ENCODE measurements around the gene STARD3. TPM values are rescaled to one million over a fixed set of nuclear protein-coding genes. Genes with fewer than 3 reads are reported as not detected.

STARD3 gene
- total and polyA plus RNA-seq, 2 donors (not counting 3 experiments of a cell fraction or from before 2014, with no cell fraction given) = 51.0 to 75.7 TPM

GRCh38 chr17:39631403-39631802 lies 5.5 kb upstream of the STARD3 start:
- FAIRE-seq = no peak
- TF ChIP-seq FOS (IDR thresholded peaks at IDR 0.05; ENCODE audit: borderline replicate concordance, insufficient read depth, low read length) (no peak), JUN (IDR thresholded peaks at IDR 0.05; ENCODE audit: borderline replicate concordance, insufficient read depth, insufficient read length, low read depth) (no peak), POLR2AphosphoS5 (IDR thresholded peaks at IDR 0.05; ENCODE audit: insufficient read depth, low read depth, low read length) (no peak), MAX (IDR thresholded peaks at IDR 0.05; ENCODE audit: insufficient read depth, insufficient read length) (no peak), GATA2 (IDR thresholded peaks at IDR 0.05; ENCODE audit: insufficient read depth, insufficient read length, low read depth, low read length) (no peak), MYC (IDR thresholded peaks at IDR 0.05; ENCODE audit: low read depth, low read length) (no peak), EZH2 (IDR thresholded peaks at IDR 0.05; ENCODE audit: borderline replicate concordance, low read depth, low read length, severe bottlenecking) (no peak), CTCF (IDR thresholded peaks at IDR 0.05; ENCODE audit: extremely low read depth in 1 of 2, insufficient read depth in 1 of 2, low read depth in 1 of 2, low read length in 2 of 2) (no peak)
- H4K20me1 ChIP-seq (replicated peaks; ENCODE audit: control insufficient read depth, extremely low read depth, insufficient read depth, low read length) = no peaks in the 10 kb centered on the region
- H3K9me1 ChIP-seq (replicated peaks; ENCODE audit: control insufficient read depth, extremely low read depth, insufficient read depth, low read length) = no peaks in the 10 kb centered on the region
- H3K27me3 ChIP-seq (ENCODE audit: control insufficient read depth in 2 of 2, insufficient read depth in 2 of 2, low read length in 2 of 2) = peaks cover 38 to 46% of the 10 kb centered on the region in 2 experiments
- no peak for DNase-seq (ENCODE audit: low read depth, low spot score)
- ChIA-PET CTCF (interaction anchor here (0.7 to 6.4 kb wide), 4 partner anchors 7 to 129 kb away, joined by 3 to 141 read pairs (median 66); no protein-coding TSS in a partner anchor), POLR2A (no interaction called here)
- H3K27ac ChIP-seq (ENCODE audit: insufficient read depth, low read depth, low read length) = no peak overlapping the region
- H3K79me2 ChIP-seq (ENCODE audit: control insufficient read depth, insufficient read depth, low read length) = no peaks in the 10 kb centered on the region
- intact Hi-C loops (cut with micrococcal nuclease) (no loop called here), dilution Hi-C loops (cut with MboI; ENCODE audit: extremely low pct_ligation_motif_present, low sequenced_read_pairs) (loop anchor here (10.0 kb wide), 1 partner anchor 113 kb away; no protein-coding TSS in a partner anchor)
- H3K4me2 ChIP-seq (ENCODE audit: insufficient read depth, low read length) = no peak overlapping the region
- H3K9ac ChIP-seq (replicated peaks; ENCODE audit: extremely low read depth, insufficient read depth, low read length) = no peak overlapping the region
- no peak overlapping the region for H3K4me3 ChIP-seq (replicated peaks in 1 of 3; ENCODE audit: insufficient read depth in 1 of 3, low read depth in 1 of 3, low read length in 3 of 3)
- no peak overlapping the region for H2AFZ ChIP-seq (ENCODE audit: low read depth, low read length)
- BruUV-seq (replicated peaks) = no TSS peak
- no peaks in the 10 kb centered on the region for H3K9me3 ChIP-seq (replicated peaks; ENCODE audit: control insufficient read depth, insufficient read depth, low read length)
- H3K36me3 ChIP-seq (ENCODE audit: control insufficient read depth in 2 of 2, extremely low read depth in 1 of 2, insufficient read depth in 2 of 2, low read length in 2 of 2) = no peaks in the 10 kb centered on the region
- peaks cover 1% of the 10 kb centered on the region for H3K4me1 ChIP-seq (ENCODE audit: control insufficient read depth, extremely low read depth, insufficient read depth, low read length)

Data from endothelial cell of umbilical vein (primary cell).